Stimulated activated CD8-positive, alpha-beta memory T cell treated with anti-CD3 and anti-CD28 coated beads, Interleukin-7, amount 100 ng/mL, for 1 hour (primary cell): ENCODE measurements around the gene PLA2G1B.

ENCODE experiments used
- DNase-seq, 2 donors: peaks; one replicate each; pipeline ENCODE4 v3.0.0-alpha.2; 2020; ENCODE audit warnings: low read depth in 2 of 2

The PLA2G1B gene

DNA sequence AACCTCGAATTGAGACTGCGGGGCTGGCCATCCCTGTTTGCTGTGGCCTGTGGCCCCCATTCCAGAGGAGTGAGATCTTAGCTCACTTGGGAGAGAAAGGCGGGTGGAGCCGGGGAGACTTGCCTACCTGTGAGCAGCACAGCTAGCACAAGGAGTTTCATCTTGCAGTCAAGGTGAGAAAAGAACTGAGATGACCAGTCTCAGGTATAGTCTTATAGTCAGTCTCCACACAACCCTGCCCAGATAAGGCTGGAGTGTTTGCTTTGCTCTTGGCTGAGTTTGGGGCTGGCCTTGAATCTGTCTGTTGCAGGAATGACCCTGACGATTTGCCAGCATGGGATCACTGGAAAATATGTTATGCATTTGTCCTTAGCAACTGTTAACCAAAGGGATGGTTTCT lies at the start of gene PLA2G1B:
PLA2G1B (minus strand) TSS at position 187 of the 400 bp plus-strand sequence; CDS start at position 161, 26 bp downstream.
- DNase-seq, result no peak

DNA sequence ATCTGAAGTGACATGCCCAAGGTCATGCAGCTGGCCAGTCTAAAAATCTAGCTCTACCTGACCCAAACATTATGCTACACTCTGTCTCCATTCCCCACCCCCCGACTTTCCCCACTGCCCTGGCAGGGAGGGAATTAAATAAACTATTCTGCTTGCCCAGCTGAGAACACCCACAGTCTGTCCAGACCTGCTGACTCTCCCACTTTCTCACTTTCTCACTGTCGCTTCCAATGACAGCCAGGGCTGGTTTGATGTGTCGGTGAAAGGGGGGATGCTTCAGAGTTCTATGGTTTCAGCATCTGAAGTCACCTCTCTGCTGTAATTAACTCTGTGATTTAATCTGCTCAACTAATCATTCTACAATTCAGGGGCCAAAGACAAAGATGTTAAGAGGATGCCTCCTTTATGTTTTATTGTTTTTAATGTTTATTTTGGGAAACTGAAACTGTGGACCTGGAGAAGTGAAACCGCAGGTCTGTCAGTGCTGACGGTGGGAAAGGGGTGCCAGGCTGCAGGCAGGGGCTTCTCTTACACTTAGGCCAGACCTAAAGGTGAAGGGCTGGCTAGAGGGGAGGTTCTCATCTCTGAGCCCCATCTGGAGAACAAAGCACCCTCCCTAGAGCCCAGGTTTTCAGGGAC lies 49.5 kb upstream of the PLA2G1B start:
- no peak for DNase-seq

DNA sequence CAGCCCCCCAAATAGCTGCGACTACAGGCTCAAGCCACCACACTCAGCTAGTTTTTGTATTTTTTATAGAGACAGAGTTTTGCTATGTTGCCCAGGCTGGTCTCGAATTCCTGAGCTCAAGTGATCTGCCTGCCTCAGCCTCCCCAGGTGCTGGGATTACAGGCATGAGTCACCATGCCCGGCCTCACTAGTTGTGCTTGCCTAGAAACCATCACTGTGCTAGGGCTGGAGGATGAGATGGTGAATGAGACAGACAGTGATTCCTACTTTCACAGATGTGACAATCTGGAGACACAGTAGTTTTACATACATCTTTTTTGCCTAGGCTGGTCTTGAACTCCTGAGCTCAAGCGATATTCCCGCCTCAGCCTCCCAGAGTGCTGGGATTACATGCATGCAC lies 48.8 kb upstream of the PLA2G1B start:
- DNase-seq, result no peak

DNA sequence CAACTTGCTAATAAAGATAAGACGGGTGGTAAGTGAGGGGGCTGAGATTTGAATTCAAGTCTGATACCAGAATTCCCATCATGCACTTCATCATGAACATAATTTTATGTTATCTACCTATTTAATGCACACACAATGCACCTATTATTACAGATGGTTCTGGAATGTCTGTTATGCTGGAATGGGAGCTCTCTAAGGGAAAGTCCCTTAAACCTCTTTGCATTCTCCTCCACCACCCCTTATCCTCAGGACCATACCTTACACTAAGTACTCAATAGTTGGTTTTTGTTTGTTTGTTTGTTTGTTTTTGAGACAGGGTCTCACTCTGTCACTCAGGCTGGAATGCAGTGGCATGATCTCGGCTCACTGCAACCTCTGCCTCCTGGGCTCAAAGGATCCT lies 48.4 kb upstream of the PLA2G1B start:
- no peak for DNase-seq

DNA sequence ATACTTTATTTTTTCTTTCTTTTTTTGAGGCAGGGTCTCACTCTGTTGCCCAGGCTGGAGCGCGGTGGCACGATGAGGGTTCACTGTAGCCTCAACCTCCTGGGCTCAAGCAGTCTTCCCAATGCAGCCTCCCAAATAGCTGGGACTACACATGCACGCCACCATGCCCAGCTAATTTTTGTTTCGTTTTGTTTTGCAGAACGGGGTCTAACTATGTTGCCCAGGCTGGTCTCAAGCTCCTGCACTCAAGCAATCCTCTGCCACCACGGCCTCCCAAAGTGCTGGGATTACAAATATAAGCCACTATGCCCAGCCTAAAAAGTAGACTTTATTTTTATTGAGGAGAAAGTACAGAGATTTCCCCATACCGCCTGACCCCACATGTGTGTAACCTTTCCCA lies 46.1 kb upstream of the PLA2G1B start:
- DNase-seq, result no peak

DNA sequence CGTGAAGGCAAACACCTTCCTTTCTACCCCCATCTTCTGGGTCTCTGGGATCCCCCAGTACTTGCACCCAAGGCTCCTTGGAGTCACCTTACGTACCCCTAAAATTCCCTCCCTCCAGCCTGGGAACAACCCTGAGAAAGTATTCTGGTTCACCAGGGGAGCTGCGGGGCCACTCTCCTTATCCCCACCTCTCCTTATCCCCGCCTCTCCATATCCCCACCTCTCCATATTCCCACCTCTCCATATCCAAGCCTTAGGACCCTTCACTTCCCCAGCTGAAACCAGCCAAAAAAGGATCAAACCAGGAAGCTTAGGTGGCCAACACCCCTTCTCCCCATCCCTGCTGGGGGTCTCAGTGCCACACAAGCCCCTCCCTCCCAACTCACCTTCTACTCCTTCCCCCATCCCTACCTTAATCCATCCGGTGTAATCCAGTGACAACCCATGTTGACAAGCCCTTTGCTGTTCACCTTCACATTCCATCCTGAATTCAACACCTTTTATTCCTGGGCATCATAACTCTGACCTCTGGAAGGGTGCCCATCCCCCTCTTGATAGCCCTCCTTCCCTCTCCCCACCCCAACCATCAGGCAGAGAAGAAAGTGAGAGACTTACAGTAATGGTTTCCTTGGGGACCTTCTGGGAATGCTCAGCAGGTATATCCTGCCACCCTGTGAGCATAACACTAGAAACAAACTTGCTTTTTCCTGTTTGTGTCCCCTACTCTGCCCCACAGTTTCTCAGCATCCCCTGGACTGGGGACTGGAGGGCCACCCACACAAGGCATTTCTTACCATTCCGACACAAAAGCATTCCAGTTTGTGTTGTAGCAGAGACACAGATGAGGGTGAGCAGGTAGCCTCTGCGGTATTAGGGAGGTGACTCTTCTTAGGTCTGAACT lies 43.0 kb upstream of the PLA2G1B start:
- DNase-seq, result no peak

DNA sequence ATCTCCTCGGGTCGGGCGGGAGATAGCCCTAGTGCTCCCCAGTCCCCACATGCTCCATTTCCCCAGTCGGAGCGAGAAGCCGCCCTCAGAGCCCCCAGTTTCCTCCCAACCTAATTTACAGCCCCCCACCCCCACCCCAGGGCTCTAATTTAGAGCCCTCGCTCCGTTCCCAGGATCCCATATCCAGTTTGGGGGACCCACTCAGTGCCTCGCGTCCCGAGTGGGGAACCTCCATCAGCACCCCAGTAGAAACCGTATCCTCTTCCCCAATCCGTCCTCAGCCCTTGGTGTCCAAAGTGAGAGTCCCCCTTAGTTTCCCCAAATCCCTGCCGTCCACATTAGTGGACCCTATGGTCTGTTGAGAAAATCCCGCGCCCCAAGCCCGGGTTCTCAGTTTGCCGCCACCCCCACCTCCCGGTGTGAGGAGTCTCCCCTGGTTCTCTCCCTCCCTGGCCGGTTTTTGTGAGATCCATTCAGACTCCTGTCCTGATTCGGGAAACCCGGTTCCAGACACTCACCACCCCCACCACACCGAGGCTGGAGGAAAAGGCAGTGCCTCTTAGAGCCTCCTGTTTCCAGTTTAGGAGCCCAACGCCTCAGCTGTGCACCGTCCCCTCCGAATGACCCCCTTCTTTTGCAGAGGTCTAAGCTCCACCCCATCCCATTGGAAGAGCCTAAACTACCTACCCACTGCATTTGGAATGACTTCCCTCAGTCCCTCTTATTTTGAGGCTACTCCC lies 42.2 kb upstream of the PLA2G1B start:
- no peak for DNase-seq

DNA sequence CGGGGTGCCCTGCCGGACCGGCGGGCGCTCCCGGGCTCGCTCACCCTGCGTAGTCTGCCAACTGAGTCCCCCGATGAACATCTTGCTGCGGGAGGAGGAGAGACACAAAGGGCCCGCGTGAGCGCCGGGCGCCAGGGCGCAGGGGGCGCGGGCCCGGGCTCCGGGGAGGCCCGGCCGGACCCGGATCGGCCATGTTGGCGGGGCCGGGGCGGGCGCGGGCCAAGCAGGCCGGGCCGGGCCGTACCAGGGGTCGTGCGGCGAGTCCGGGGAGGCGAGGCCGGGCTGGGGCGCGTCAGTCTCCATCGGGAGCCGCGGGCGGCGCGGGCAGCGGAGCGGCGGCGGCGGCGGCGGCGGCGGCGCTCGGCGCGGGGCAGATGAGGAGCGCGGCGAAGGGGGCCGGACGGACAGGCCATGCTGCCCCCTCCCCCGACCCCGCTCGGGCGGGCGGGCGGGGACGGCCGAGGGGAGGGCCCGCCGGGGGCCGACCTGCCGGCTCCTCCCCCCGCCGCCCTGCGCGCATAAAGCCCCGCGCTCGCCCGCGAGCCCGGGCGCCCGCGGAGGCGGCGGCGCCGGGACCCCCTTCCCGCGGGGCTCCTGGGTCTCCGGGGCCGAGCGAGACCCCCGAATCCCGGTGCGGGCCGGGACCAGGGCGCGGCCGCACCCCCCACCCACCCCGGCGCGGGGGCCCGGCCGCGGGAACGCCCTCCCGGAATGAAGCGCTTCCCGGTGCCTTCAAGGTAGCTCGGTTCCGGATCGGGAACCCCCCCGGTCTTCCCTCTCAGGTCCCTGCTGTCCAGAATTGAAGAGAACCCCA lies 41.4 kb upstream of the PLA2G1B start, which contains the start of gene MSI1:
MSI1 (minus strand) TSS at position 376 of the 814 bp plus-strand sequence; CDS start at position 303, 73 bp downstream.
- no peak for DNase-seq

DNA sequence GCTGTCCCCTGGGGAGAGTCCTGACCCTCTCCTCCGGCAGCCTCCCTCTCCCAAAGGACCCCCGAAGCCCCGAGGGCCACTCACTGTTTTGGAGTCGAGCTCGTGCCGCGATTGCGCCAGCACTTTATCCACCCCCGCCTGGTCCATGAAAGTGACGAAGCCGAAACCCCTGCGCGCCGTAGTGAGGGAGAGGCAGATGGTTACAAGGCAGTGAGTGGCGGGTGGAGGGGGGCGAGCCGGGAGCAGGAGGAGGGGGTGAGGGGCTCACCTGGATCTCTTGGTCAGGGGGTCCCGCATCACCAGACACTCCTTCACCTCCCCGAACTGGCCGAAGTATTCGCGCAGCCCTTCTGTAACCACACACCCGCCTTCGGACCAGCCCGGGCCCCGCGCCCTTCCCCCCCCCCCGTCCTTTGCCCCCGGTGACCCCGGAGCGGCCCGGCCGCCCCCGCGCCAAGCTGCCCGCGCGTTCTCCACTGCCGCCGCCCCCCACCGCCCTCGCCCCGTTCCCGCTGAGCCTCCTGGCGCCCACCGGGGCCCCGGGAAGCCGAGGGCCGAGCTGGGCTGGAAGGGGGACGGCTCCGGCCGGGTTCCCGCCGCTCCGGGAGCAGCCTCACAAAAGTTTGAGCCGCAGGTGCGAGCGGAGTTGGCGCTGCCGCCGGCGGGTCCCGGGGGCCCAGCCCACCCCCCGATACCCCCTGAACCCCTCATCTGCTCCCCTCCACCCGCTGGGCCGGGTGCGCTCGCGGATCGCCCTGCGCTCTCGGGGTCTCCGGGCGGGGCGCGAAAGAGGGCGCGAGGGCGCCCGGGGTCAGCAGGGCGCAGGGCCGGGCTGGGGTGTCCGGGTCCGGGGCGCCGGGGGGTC lies 40.6 kb upstream of the PLA2G1B start:
- DNase-seq, result no peak

DNA sequence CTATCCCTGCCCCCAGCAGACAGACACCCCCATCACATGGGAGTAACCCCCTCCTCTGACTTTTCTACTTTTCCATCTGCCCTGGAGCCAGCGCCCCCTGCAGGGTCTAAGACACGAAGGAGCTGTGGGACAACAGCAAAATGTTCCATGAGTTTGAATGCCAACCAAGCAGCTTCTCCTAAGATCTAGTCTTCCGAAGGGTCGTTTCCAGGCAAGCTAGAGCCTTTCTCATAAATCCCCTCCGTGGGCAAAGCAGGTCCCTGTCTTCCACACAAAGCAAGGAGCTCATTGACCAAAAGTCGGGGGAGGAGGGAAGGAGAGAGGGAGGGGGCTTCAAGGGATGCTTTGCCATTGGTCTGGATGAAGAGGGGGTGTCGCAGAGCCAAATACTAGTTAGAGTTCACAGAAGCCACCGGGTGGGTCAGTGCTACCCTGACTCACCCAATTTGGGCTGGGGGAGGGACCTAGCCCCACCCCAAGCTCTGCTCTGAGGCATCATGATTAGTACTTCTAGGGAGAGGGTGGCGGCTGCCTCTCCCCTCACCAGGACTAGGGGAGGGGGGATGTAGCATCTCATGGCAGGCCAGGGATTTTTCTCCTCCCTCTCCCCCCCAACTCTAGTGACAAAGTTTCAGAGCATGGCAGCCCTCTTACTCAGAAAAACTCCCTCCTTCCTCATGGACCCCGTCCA lies 39.8 kb upstream of the PLA2G1B start:
- DNase-seq, result no peak

DNA sequence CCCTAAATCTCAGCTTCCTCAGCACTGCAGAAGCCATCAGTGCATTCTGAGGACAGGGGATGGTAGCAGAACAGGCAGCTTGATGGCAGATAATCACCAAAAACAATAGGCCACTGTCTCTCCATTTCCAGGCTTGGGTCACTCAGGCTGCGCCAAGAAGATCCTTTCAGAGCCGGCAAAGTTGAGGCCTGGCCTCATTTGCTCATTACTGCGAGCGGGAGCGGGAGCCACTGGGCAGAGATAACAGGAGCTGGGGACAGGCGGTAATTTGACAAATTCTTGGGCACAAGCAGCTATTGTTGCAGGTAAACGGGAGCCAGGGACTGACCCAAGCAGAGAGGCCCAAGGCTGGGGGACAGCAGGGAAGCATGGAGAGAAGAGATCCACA lies 39.3 kb upstream of the PLA2G1B start:
- no peak for DNase-seq

DNA sequence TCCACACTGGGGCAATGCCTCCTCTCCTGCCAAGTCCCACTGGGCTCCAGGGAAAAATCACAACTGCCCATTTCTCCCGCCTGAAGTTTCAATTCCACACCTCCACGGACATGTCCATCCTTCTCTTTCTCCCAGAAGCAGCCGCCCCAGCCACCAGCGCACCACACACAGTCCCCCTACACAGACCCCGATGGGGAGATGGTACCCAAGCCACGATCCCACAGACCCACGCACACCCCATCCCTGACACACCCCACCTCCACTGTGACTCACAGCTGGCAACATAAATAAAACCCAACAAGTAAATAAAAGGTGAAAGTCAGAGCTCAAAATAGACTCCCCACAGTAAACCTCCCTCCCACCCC lies 38.7 kb upstream of the PLA2G1B start:
- DNase-seq, result no peak

DNA sequence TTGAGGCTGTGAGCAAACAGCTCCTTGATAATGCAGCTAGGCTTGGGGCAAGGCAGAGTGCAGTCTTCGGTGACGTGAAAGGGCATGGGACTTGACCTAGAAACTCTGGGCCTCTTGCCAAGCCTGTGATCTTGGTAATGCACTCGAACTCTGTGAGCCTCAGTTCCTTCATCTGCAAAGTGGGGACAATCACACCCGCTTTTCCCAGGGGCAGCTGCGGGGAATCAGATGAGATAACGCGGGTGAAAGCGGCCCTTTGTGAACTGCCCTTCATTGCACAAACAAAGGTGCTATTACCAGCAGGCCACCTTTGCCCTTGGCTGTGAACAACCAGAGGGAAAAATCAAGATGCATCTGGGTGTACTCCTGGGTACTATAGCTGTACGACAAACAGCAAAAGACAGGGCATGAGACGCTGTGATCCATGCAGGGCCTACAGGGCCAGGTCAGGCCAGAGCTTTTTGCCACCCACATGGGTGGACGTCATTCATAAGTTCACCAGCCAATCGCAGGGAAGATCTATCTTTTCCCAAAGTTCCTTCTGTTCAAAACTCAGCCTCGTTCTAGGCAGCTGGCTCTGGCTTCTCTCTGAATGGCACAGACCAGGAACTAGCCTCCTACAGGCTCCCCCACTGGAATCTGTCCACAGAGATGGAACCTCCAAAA lies 38.2 kb upstream of the PLA2G1B start:
- DNase-seq, result no peak

DNA sequence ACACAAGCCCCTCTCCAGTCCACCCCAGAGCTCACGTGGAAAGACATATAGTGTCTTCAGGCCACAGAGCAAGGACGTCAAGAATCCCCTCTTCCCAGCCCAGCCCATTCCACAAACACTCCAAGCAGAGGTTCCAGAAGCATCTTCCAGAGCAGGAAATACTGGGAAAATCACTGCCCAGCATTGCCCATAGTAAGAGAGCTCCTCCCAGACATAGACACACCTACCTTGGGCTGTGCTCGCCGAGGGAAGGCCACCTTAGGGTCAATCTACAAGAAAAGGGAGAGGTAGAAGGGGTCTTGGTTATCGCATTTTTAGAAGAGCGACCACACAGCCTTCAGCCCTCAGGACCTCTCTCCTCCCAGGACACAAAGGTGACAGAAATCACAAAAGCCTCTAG lies 36.9 kb upstream of the PLA2G1B start:
- no peak for DNase-seq

DNA sequence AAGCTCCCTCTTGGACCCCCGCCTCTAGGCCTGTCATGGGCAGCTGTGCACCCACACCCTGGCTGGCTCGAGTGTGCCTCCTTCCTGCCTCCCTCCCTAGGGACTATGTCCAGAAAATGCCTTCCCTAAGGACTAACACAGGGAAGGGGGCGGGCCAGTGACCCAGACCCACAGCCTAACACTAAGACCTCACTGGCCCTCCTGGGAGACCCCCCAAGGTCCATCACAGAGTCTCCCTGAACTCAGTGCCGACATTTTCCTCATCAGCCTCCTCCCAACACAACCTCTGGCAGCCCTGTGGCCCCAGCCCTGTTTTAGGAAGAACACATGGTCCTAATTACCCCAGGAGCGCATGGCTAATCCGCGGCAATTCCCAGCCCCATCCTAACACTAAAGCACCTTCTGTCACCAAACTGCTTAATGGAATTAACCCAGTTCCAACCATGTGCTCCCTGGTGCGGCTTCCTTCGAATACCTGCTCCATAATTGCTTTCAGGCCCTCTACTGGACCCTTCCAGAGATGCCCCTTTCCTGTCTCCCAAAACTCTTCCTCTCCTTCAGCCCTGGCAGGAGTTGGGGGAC lies 35.8 kb upstream of the PLA2G1B start:
- no peak for DNase-seq

DNA sequence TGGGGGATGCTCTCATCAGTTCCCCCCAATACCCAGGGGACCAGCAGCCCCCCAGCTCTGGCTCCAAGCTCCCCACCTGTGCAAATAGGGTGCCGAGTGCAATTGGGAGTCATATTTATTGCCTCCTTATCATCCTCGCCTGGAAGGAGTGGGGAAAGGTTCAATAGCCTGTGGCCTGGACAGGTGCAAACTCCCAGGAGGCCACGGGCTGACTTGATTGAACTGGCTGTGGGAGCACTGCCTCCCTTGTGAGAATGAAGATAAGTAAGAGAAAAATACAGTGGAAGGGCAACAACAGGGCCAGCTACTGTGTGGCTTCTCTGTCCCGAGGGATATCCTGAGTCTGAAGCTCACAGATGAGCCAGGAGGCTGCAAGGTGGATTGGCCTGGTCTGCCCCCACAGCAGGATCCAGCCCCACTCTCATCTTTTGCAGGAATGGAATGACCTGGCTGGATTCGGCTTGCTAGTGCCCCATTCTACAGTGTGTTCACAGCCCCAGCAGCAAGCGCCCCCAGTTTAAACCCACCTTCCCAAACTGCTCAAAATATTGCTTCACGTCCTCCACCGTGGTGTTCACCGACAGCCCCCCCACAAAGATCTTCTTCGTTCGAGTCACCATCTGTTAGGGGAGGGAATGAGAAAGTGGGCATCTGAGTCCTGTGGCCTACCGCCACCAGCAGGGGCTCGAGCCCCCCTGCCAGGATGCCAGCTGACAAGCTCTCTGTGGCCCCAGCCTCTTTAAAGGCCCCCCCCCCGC lies 35.1 kb upstream of the PLA2G1B start:
- DNase-seq, result no peak

DNA sequence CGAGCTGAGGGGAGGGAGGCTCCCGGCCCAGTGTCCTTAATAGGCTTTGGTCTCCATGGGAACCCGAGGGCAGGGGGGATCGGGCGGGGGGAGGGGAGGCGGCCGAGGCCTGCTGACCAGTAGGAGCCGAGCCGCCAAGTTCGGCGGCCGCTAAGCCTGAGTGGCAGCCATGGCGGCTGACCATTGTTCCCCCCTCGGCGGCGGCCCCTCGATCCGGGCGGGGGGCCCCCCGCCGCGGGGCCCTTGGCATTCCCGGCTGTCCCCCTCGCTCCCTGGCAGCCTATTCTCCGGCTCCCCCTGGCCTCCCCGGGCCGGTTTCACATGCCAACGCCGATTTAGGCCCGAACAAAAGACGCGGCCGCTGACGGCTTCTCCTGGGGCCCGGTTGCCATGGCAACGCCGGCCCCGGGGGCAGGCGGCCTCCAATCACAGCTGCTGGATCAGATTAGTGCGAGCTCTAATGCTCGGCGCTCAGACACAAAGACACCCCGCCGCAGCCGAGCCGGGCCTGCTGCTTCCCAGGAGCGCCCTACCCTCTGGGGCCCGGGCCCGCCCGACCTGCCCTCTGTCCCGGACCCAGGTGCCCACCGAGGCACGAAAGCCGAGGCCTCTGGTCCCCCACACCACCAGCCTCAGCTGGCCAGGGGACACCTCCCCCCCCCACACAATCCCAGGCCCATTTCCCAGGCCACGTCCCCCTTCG lies 34.1 kb upstream of the PLA2G1B start:
- no peak for DNase-seq

DNA sequence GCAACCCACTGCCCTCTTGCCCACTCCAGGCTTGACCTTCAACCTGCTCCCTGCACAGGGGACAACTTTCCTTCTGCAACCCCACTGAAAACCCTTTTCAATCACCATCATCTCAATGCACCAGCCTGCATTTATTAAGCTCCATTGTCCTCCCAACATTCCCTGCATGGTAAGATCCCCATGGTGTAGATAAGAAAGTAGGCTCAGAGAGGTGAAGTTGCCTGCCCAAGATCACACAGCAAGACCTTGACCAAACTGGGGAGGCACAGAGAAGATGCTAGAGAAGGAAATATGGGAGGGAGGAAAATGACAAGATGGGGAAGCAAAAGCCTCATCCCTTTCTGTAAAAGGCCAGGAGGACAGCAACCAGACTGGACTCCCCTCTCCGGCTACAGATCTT lies 31.5 kb upstream of the PLA2G1B start:
- no peak for DNase-seq
